Activated CD4-positive, CD25-positive, alpha-beta regulatory T cell (primary cell): ENCODE results near the gene CRABP1.

ENCODE experiments used
- DNase-seq, 4 experiments: peaks; one replicate each; lab custom pipeline; 2025; lab: John Stamatoyannopoulos, UW

CRABP1 gene

GRCh38 chr15:78340231-78341056 lies at the start of gene CRABP1:
Gene CRABP1, plus strand, starts transcription at chr15:78340353. Its CDS starts 76 bp downstream, at chr15:78340429.
- DNase-seq: no peak

GRCh38 chr15:78291052-78291451 lies 49.1 kb upstream of the CRABP1 start:
- no peak for DNase-seq

GRCh38 chr15:78291698-78292097 lies 48.5 kb upstream of the CRABP1 start:
- DNase-seq: no peak

GRCh38 chr15:78292219-78292618 lies 47.9 kb upstream of the CRABP1 start:
- DNase-seq: no peak

DNA sequence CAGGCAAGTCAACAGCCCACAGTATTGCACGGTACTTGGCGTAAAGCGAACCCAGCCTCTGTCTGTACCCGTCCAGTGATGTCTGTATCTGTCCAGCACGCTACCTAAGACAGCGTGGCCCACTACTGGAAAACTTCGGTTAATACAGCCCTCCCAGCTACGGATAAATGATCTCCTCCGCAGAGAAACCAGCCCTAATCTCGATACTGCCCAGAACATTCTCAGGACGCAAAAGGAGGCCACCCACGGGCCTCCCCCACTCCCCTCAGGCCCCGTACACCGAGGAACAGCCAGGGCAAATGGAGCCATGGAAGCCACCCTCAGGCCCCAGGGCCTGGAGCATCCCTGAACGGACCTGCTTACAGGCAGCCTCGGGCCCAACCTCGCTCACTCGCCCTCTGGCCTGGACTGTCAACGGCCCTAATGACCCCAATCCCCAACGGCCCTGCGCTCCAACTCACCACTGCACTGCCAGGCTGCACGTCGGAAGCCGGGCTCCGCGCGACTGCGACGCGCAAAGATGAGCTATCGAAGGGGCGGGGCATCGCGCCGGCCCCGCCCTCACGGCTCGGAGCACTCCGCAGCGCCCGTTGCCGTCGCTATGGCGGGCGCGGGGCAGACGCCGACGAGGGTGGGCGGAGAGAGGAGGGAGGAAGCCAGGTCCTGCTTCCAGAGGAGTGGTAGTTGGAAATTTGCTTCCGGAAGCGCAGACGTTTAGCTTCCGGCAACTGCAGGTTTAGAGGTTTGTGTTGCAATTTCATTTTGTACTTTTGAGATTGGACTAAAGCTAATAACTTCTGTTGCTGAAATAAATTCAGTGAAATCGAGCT lies 40.8 kb upstream of the CRABP1 start, which contains the start of gene SKIC8:
TSS of gene SKIC8 (minus strand) at position 509 of the 830 bp plus-strand sequence. CDS start 3,923 bp downstream, outside the sequence.
- DNase-seq: peak; percentile 73 to 82 (median 75)

DNA sequence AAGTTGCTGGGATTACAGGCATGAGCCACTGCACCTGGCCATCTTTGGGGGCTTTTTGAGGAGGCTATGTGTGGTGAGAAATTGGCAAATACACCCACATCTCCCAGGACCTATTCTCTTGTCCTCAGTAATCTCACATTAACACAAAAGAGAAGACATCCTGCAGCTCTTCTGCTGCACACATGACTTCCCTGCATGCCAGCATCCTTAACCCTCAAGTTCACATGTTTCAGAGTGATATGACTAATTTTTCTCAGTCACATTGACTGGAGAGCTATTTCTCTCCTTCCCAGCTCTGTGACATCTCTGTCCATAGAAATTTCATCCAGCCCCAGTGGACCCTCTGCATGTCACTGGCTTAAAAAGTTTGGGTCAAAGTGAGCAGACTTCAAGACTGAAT lies 38.8 kb upstream of the CRABP1 start:
- no peak for DNase-seq

DNA sequence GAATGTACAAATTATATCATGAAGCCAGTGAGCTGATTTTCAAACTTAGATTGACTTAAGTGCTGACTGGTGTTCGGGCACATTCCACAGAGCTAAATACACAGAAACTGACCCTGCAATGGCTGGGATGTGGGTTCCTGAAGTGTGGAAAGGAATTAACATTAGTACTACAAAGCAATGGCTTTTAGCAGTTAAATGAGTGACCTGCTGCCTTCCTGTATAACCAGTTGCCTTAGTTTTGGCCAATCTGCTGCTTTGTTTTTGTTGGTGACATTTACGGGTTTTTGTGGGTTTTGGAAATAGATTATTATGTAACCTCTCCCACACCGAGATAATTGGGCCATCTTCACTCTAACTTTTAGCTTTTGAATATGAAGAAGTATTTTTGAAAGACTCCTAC lies 38.3 kb upstream of the CRABP1 start:
- DNase-seq: no peak

DNA sequence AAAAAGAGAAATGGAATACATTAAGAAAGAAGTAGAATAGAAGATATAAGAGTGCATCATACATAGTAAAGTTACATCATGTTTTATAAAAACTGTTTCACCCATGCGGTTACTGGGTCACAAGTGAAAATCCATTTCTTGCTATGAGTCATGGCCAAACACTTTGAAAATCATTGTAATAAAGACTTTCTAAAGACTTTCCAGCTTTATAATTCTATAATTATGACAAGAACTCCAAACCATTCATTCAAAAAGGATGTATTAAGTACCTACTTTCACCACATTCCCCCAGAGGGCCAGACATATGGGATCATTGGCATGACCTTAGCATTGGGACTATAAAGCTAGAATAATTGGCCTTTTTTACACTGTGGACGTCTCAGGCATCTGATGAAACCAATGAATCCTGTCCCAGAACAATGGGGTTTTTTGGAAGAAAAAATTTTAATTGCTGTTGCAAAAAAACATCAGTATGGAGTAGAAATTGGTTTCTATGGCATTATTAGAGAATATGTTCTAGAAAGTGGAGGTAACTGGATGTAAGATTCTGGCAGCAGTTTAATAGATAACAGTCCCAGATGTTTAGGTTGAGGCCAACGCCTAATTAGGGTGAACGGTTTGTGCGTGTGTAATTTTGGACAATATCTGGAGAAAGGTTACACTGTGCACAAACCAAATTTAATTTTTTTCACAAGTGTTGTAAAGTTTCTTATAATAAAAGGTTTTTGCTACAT lies 37.4 kb upstream of the CRABP1 start:
- DNase-seq: no peak

DNA sequence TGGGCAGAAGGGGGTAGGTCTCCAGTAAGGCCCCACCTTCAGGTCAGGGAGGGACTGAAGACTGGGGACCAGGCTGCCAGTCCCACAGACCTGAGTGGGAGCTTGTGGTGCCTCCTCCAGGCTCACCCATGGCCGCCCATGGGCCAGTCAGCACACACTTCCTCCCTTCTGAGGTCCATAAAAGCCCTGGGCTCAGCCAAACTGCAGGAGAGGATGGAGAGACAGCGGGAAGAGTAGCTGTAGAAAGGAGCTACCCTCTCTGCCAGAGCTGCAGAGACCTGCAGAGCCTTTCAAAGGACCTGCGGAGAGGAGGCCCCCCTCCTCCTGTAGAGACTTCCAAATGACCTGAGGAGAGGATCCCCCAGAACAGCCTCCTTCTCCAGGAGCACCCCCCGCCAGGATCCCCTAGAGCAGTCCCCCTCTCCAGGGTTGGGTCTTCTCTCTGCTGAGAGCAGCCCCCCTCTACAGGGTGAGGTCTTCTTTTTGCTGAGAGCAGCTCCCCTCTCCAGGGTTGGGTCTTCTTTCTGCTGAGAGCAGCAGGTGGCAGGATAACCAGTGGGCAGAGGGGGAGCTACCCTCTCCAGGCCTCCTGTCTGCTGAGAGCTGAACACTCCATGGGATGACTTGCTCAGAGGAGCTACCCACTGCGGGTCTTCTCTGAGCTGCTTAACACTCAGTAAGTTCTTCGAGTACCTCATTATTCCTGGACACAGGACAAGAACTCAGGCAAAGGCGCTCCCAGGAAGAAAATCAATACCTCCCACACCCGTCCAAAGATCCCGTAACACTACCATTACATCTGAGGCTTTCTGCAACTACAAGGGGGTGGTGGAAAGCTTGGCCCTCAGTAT lies 35.7 kb upstream of the CRABP1 start:
- no peak for DNase-seq

- DNase-seq: no peak
These were observed 33.9 kb upstream of the CRABP1 start for GRCh38 chr15:78306176-78306774.

DNA sequence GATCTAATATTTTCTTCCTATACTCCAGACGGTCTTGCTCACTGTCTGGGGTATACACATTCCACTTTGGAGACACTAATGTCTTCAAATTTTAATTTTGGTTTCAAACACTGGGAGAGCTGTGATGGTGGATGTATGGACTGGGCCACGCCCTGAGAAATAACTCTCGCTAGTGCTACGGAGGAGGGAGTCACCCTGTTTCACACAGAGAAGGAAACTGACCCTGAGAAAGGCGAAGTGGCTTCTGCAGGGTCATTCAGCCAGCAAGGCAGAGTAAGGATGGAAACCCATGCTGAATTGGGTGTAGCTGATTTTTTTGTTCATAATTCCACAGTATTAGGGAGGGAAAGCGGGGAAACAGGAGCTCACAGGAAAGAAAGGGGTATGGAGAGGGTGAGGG lies 32.2 kb upstream of the CRABP1 start:
- DNase-seq: no peak

DNA sequence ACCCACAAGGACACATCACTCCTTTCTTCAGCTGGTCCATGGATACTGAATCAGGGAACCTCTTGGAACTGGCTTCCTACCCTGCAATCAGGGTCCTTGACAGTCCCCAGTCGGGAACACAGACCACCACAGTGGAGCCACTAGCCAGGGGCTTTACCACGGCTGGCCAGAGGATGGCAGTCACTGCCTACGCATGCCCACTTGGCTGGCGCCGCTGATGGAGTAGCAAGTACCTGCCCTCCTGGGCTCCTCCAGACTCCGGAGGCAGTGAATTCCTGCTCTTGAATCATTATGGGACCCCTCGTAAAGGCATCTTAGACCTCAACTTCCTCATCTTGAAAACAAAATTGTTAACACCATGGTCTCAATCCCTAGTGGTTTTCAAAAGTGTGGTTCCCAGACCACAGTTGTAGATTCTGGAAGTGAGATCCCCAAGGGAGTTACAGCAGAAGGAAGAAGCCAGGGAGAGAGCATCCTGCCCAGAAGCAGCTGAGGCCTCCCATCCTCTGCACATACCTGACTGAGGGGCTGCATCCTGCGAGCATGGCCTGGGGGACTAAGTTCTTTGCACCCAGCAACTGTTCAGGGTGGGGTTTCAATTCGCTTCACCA lies 31.6 kb upstream of the CRABP1 start:
- DNase-seq: peak in 2 of 4 experiments; percentile 3 to 11

- DNase-seq: no peak
These were observed 28.9 kb upstream of the CRABP1 start for GRCh38 chr15:78311292-78311691.

DNA sequence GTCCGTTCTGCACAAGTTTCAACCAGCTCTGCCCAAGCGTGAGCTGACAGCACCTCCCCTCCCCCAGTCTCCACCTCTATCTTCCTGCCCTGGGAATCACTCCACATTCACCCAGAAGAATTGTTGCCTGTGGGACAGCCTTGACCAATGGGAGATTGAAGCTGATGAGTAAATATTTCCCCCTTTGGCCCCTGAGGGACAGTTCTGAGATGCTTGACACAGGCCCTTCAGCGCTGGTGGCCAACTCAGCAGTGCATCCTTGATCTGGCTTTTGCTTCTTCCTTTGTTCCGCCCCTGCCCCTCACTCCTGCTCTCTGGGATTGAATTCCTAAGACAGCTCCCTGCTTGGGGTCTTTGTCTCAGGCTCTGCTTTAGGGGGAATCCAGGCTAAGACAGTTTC lies 27.6 kb upstream of the CRABP1 start:
- DNase-seq: no peak

DNA sequence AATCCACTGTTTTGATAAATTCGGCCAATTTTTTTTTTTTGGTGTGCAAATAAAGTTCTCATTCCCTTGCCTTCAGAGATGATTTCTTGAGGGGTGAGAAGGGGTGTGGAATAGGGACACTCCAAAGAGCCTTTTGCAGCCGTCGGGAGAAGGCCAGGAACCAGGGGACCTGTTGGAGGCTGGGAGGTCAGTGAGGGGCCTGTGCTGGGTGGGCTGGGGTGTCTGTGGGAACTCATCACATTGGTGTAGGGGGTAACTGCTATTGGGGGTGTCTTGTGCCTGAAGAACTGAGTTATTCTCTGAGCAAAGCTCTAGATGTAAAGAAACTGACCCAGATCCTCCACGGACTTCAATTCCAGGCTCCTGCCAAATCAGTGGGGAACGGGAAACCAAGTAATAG lies 27.2 kb upstream of the CRABP1 start:
- no peak for DNase-seq

DNA sequence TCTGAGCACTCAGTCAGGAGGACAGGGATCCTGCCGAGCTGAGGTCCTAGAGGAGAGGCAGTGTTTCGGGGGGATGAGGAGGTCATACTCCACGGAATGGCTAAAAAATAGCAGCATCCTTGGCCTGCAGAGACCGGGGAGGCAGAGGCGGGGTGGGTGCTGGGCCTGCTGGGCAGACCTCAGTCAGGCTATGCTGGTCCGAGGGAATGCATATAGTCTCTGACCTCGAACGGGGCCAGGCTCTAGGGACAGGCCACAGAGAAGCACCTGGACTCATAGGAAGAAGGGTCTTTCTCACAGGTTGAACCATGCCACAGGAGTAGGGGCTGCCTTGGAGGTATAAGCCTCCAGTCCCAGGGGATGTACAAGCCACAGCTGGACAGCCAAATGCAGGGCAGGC lies 26.8 kb upstream of the CRABP1 start:
- DNase-seq: no peak

- DNase-seq: no peak
These were observed 26.0 kb upstream of the CRABP1 start for GRCh38 chr15:78314181-78314581.

DNA sequence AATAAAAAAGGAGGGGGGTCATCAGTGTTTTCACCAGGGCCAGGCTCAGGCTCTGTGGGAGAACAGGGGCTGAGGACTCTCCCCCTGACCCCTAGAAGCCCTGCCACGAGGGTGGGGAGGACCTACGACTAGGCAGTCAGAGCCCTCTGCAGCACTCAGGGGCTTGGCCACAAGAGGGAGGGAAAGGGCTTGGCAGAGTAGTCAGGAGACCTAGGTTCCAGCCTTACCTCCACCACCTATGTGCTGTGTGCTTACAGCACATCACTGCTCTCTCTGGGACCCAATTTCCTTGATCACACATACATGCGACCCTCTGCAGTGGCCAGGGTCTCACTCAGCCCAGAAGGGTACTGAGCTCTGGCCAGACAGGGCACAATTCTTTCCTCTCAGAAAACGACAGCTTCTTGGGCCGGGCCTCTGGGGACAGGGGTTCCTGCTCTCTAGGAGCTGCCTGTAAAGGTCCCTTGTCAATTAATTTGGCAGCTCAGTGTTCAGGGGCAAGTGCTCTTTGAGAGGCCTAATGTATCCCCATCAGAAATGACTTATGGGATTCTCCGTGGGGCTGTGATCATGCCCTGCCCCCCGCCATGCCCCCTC lies 24.4 kb upstream of the CRABP1 start:
- no peak for DNase-seq

- DNase-seq: no peak
These were observed 23.7 kb upstream of the CRABP1 start for GRCh38 chr15:78316283-78317083.
